ENCODE results near the gene TAF9. TPM values are rescaled to one million over a fixed set of nuclear protein-coding genes. Genes with fewer than 3 reads are reported as not detected.
A peak's percentile ranks its signal among the peaks of the same experiment; 100 is the strongest.

Gene TAF9
- total and polyA plus RNA-seq, 2 of the 13 experiments (the other 11 are each of a cell fraction or from before 2014, with no cell fraction given), result 113 to 218 TPM

GRCh38 chr5:69414885-69415583, 45.7 kb upstream of the TAF9 start, which contains the start of gene MARVELD2 (continued):
- peak; percentile 86 for TF ChIP-seq ARID4A (CRISPR knock-in tag; IDR thresholded peaks at IDR 0.05; ENCODE audit: borderline replicate concordance)
- TF ChIP-seq FOXC1 (CRISPR knock-in tag; IDR thresholded peaks at IDR 0.05; ENCODE audit: borderline replicate concordance), result peak; percentile 62; the same call in 1 of the 2 replicates
- TF ChIP-seq MTA1 (CRISPR knock-in tag; IDR thresholded peaks at IDR 0.05; ENCODE audit: borderline replicate concordance), result peak; percentile 90; the same call in 1 of the 2 replicates
- TF ChIP-seq STAG1 (CRISPR knock-in tag; IDR thresholded peaks at IDR 0.05), result peak; percentile 86
- no peak for TF ChIP-seq MAFK (conservative IDR thresholded peaks at IDR 0.05 in 1 of 2, IDR thresholded peaks at IDR 0.05 in 1 of 2; ENCODE audit: low read length in 2 of 2)
- TF ChIP-seq, protein P1, sequence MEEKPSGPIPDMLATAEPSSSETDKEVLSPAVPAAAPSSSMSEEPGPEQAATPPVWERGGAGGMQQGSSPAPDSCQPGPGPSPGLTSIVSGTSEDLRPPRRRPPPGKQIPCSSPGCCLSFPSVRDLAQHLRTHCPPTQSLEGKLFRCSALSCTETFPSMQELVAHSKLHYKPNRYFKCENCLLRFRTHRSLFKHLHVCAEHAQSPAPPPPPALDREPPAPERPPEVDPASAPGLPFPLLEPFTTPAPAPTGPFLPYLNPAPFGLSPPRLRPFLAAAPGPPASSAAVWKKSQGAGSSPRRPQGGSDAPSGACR (CRISPR knock-in tag; IDR thresholded peaks at IDR 0.05), result no peak
- TF ChIP-seq, protein P2, sequence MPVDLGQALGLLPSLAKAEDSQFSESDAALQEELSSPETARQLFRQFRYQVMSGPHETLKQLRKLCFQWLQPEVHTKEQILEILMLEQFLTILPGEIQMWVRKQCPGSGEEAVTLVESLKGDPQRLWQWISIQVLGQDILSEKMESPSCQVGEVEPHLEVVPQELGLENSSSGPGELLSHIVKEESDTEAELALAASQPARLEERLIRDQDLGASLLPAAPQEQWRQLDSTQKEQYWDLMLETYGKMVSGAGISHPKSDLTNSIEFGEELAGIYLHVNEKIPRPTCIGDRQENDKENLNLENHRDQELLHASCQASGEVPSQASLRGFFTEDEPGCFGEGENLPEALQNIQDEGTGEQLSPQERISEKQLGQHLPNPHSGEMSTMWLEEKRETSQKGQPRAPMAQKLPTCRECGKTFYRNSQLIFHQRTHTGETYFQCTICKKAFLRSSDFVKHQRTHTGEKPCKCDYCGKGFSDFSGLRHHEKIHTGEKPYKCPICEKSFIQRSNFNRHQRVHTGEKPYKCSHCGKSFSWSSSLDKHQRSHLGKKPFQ (CRISPR knock-in tag; IDR thresholded peaks at IDR 0.05; ENCODE audit: insufficient replicate concordance), result peak; percentile 32
- TF ChIP-seq, protein P3, sequence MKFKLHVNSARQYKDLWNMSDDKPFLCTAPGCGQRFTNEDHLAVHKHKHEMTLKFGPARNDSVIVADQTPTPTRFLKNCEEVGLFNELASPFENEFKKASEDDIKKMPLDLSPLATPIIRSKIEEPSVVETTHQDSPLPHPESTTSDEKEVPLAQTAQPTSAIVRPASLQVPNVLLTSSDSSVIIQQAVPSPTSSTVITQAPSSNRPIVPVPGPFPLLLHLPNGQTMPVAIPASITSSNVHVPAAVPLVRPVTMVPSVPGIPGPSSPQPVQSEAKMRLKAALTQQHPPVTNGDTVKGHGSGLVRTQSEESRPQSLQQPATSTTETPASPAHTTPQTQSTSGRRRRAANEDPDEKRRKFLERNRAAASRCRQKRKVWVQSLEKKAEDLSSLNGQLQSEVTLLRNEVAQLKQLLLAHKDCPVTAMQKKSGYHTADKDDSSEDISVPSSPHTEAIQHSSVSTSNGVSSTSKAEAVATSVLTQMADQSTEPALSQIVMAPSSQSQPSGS (CRISPR knock-in tag; IDR thresholded peaks at IDR 0.05), result 0 out of 2 replicates have a peak, but pooled peaks have one; percentile 52
- no peak for TF ChIP-seq KLF13 (CRISPR knock-in tag; IDR thresholded peaks at IDR 0.05)
- peak; percentile 56; the same call in 1 of the 2 replicates for TF ChIP-seq PRDM10 (CRISPR knock-in tag; IDR thresholded peaks at IDR 0.05; ENCODE audit: low read depth)
- TF ChIP-seq NRL (CRISPR knock-in tag; IDR thresholded peaks at IDR 0.05; ENCODE audit: borderline replicate concordance), result 0 out of 2 replicates have a peak, but pooled peaks have one; percentile 65
- TF ChIP-seq FOSL2 (CRISPR knock-in tag; IDR thresholded peaks at IDR 0.05), result no peak; the same call in none of the 2 replicates
- no peak for TF ChIP-seq ZNF24 (IDR thresholded peaks at IDR 0.05)
